GM18858 (cell line): ENCODE measurements around the gene ZNF747.
"Not testable (repeated sequence)": the region's sequence is repeated elsewhere in the genome, so short reads cannot be mapped to it uniquely, and the experiment has no call there.

ENCODE experiments used
- ATAC-seq: cut with Tn5 transposase; IDR thresholded peaks from one replicate; pipeline ENCODE4 v1.9.1; 2021; ENCODE audit not compliant: unreplicated experiment

Gene ZNF747

DNA sequence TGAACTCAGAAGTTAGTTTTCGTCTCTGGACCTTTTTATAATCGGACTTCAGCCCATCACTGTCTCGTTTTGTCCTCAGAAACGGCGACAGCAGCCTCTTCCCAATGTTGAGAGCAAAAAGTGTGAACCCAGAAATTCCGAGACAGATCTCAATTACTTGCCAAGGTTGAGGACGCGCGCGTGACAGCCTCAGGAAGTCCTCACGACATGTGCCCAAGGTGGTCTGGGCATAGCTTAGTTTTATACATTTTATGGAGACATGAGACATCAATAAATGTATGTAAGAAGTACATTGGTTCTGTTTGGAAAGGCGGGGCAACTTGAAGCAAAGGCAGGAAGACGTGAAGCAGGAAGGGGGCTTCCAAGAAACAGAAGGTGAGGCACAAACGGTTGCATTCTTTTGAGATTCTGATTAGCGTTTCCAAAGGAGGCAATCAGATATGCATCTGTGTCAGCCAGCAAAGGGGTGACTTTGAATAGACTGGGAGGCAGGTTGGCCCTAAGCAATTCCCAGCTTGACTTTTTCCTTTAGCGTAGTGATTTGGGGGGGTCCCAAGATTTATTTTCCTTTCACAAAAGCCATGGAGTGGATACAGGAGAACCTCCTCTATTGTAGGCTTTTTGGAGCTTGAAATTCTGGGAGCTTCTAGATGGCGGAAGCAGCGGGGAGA, 583 bp upstream of the ZNF747 start:
- no peak for ATAC-seq

DNA sequence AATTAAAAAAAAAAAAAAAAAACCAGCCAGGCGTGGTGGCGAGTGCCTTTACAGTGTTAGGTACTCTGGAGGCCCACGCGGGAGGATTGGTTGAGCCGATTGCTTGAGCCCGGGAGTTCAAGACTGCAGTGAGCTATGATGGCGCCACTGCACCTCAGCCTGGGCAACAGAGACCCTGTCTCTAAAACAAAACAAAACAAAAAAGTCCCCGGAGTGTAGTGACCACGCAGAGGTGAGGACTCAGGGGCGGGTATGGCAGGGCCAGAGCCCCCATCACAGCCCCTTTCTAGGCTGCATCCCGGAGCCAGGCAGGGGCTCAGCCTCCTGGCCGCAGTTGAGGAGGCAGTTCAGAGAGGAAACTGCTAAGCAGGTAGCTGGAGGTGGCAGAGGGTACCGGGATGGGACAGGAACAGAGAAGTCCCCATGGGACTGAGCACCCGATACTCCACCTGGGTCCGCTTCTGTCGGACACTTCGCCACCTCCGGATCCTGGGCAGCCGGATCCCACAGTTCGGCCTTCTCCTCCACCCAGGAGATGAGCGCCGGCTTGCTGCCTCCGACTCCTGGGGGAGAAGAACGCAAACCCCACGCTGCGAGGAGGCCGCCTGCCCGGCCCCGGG, 800 bp downstream of the ZNF747 start:
- no peak for ATAC-seq

DNA sequence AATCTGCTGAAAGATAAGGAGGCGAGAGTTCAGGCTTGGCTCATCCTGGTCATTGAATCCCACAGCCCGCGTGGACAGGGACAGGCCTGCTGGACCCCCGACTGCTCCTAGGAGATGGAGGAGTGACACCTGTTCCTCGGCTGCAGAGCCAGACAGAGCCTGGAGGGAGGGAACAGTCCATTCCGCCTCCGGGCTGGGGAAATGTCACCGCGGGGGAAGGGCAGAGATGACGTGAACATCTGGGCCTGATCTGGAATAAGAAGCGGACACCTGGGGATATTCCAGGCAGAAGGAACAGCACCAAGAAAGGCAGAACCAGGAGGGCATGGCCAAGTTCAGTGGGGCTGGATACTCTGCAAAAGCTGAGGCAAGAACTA, 1.5 kb downstream of the ZNF747 start:
- no peak for ATAC-seq

DNA sequence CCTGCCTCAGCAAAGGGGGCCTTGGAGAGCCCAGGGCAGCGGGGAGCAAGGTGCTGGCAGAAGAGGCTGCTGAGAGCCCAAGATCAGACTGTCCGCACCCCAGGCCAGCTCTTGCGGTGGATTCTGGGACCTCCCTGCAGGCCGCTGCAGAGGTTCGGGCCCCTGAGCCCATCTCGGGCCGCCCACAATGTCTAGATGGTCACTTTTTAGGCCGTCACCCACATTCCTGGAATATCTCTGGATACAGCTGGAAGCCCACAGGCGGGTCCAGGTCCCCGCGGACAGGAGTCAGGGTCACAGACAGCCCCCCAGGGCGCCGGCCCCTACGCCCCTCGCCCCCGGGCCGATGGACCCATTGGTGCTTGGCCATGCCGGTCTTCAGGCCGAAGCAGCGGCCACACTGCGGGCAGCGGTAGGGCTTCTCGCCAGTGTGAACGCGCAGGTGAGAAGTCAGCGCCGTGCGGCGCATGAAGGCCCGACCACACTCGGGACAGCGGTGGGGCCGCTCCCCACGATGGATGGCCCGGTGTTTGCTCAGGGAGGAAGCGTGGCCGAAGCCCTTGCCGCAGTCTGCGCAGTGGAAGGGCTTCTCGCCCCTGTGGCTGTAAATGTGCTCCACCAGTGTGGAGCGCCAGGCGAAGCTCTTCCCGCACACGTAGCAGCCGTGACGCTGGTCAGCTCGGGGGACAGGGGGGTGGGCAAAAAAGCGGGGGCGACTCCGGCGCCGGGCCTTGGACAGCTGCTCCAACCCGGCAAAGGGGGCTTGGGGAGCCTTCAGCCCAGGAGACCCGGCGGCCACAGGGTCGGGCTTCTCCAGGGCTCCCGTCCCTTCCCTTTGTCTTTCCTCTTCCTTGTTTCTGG, 2.1 kb downstream of the ZNF747 start:
- ATAC-seq: no peak

DNA sequence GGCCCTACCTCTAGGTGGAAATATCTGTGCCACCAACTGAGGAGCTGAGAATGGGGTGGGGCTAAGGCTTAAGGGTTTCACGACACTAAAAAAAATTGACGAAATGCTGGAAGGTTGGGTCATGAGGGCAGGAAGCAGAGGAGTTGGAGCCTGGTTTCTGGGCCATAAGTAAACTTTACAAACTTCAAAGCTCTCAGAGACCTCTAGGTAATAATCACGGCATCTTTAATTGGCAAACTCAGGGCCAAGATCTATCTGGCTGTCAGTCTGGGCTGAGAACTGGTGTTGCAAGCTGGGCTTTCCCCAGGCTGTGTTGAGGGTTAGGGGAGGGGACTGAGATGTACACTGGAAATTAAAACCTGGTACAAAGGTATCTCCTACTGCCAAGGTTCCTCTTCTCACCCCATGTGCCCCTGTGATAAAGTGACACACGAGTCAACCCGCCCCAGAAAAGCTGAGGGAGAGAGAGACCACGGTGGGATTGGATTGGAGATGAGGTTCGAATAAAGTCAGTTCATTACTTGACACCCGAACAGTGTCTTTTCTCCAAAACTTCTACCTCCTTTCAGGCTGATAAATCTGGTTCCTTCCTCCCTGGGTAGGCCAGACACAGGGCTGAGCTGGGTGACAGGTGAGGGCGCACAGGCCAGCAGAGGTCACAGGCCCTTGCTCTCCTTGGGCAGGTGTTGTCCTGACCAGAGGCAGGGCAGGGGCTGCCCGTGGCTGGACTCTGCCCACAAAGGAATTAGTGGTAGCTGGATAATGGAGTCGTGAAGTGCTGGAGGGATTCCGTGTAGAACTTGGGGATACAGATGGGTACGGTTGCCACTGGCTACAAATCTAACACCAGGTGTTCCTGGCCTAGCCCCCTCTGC, 4.3 kb downstream of the ZNF747 start:
- ATAC-seq: no peak

DNA sequence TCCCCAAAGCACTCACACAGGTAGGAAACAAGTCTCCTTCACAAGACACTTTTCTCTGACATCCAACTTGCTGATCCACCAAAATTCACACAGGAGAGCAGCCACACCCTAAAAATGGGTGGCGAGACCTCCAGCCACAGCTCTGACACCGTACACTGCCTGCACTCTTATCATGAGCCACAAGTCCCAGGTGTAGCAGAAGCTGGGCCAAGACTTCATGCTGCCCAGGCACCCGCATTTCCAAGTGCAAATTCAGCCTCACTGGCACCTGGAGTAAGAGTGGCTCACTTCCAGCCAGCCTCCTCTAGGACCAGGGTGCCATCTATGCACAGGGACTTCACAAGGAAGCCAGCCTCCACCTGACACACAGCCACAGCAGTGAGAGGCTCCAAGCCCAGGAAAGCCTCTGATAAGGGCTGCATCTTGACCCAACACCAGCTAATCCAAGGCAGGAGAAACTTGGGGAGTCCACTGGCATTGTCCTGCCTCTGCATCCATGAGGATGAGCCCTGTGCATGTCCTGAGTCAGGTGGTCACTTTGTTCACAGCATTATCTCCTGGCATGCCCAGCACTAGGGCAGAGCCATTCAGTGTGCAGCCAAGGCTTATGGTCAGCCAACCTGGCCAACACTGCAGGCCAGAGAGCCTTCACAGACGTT, 5.7 kb downstream of the ZNF747 start:
- no peak for ATAC-seq

DNA sequence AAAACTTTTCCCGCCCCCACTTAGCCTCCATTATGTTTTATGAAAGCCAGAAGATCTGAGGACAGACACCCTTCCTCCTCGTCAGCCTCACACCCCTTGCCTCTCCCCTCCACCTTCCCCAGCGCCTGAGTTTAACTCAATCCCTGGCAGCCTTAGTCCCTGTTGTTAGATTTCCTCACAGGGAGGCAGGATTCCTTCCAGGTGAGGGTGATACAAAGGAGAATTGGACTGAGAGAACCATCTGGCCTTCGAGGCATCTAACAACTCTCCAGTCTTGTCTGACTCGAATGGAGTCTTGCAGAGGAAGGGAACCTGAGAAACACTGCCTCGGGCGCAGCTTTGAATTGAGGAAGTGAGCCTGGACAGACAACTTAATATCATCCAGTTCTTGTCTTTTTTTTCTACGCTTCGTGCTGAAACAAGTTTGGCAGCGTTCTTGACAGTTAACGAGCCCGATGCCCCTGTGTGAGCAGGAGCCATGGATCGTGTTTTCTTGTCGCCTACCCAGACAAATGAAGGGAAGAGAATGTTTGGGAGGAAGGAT, 7.0 kb downstream of the ZNF747 start:
- ATAC-seq: peak; percentile 10

DNA sequence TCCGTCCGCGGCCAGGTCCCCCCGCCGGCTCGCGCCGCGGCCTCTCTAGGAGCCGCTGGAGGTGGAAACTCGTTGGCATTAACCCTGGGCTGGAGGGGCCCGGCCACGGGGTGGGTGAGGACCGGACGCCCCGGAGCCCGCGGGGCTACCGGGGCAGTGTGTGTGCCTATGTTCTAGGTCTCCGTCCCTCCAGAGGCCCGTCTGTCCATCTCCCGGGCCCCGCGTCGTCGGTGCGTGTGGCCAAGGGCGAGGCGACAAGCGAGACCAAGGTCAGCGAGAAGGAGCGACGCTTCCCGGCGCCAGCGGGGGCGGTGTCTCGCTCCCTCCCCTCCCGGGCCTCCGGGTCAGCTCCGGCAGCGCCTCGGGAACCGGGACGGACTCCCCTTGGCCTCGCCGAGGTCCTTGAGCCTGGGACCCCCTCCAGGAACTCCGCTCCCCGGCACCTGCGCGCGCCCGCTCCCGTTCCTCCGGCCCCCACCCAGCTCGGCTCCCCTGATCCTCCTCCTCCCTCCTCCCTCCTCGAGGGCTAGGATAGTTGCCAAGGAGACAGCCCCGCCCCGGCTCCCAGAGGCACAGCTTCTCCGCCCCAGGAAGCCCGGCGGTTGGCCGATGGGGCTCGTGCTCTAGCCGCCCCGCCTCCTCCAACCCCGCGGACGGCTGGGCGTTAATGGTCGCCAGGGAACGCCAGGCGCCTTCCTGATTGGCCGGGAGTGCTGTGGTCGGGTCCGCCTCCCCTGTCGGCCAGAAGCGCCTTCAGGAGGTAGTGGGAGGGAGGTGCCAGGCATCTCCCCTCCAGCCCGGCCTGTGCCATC, 7.6 kb downstream of the ZNF747 start:
- peak; percentile 65 for ATAC-seq

DNA sequence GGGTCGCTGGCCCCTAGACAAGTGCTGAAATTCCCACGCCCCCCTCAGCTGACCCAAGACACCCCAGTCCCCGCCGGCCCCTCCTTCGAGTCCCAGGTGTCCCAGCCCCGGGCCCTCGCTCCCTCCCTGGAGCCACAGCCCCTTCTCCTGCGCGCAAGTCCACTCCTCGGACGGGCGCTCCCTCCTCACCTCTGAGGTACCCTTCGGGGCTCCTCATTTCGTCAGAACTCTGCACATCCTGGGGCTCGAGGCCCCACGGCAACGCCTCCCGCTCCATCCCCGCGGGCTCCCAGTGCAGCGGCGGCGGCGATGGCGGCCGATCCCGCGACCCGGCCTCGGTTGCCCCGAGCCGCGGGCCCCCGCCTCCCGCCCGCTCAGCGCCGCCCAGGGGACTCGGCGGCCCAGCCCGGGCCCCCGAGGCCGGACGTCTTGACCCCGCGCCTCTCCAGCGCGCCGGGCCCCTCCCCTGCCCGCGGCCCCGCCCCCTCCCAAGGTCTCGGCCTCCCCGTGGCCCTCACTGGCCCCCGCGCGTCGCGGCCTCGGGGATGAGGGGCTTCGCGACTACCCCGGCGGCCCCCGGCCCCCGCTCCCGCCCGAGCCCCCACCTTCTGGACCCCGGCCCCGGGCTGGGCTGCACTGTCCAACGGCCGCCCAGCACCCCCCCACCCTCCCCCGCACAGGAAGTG, 8.4 kb downstream of the ZNF747 start, which contains the start of gene ZNF768:
Gene ZNF768, minus strand, starts transcription at position 430 of the 686 bp plus-strand sequence. Its CDS starts 153 bp downstream, at position 277.
- no peak for ATAC-seq

DNA sequence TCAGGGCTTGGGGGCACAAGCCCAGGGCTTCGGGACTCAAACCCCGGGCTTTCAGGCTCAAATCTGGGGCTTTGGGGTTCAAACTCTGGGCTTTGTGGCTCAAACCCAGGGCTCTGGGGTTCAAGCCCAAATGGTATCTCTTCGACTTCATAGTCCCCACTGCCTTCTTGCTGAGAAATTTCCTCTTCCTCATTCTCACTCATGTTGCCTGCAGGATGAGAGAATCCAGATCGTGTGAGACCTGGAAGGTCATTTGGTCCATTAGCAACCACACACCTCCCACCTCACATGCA, 8.9 kb downstream of the ZNF747 start:
- no peak for ATAC-seq

DNA sequence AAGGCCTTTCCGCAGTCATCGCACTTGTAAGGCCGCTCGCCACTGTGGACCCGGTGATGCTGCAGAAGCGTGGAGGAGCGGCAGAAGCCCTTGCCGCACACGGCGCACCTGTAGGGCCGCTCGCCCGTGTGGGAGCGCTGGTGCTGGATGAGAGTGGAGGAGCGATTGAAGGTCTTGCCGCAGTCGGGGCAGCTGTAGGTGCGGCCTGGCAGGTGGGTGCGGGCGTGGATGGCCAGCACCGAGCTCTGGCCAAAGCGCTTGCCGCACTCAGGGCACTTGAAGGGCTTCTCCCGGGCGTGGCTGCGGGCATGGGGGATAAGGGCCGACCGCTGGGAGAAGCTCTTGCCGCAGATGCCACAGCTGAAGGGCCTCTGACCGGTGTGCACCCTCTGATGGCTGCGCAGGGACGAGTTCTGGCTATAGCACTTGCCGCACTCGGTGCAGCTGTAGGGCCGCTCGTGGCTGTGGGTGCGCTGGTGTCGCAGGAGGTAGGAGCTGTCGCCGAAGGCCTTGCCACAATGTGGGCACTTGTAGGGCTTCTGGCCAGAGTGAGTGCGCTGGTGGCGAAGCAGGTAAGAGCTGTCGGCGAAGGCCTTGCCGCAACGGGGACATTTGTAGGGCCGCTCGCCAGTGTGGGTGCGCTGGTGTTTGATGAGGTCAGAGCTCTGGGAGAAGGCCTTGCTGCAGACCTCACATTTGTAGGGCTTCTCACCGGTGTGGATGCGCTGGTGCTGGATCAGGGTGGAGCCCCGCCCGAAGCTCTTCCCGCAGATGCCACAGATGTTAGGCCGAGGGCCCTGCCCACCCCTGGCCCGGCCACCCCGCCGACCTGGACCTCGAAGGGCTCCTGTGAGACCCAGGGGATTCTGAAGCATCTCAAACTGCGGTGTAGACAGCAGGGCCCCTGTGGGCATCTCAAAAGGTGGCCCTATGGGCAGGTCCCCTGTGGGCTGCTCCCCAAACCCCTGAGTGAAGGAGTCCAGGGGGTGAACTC, 9.8 kb downstream of the ZNF747 start:
- ATAC-seq: no peak

DNA sequence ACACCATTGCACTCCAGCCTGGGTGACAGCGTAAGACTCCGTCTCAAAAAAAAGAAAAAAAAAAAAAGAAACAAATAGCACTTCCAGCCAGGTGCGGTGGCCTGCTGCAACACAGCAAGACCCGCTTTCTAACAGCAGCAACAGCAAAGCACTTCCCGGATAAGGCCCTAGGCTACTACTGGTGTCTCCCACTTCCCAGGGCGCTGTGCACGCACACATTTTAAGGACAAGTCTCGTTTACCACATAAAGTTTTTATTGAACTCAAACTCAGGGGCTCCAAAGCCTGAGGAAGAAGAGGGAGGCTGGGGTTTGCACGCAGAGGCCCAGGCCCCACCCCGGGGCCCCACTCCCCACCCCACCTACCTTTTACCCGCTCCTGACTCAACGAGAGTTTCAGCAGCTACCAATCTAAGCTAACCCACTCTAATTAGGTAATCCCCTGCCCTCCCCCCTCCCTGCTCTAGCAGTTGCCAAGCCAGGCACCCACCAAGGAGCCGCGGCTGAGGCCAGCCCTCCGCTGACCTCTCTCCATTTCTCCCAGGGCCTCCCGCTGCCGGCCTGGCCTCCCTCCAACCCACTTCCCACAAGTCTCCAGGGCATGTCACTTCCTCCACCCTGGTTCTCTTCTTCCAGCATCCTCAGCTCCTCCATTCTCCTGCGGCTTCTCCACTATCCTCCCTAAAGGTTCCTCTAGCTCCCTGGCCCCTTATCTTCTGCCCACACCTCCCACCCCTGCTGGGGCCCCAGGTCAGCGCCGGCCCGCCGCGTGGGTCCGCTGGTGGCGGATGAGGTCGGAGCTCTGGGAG, 10.7 kb downstream of the ZNF747 start:
- ATAC-seq: no peak

DNA sequence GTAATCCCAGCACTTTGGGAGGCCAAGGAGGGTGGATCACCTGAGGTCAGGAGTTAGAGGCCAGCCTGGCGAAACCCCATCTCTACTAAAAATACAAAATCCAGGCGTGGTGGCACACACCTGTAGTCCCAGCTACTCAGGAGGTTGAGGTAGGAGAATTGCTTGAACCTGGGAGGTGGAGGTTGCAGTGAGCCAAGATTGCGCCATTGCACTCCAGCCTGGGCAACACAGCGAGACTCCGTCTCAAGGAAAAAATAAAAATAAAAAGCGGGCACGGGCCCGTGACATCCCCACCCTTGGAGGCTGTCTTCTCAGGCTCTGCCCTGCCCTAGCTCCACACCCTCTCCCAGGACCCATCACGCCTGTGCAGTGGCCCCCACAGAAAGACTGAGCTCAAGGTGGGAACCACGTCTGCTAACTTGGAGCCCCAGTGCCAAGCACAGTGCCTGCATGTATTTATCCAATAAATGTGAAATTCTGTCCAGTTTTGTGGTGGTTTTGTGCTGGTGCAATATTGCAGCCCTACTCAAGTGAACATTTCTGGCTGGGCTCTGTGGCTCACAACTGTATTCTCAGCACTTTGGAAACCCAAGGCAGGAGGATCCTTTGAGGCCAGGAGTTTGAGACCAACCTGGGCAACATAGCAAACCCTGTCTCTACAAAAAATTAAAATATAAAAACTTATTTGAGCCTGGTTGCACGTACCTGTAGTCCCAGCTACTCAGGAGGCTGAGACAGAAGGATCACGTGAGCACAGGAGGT, 11.8 kb downstream of the ZNF747 start:
- not testable (repeated sequence) for ATAC-seq

DNA sequence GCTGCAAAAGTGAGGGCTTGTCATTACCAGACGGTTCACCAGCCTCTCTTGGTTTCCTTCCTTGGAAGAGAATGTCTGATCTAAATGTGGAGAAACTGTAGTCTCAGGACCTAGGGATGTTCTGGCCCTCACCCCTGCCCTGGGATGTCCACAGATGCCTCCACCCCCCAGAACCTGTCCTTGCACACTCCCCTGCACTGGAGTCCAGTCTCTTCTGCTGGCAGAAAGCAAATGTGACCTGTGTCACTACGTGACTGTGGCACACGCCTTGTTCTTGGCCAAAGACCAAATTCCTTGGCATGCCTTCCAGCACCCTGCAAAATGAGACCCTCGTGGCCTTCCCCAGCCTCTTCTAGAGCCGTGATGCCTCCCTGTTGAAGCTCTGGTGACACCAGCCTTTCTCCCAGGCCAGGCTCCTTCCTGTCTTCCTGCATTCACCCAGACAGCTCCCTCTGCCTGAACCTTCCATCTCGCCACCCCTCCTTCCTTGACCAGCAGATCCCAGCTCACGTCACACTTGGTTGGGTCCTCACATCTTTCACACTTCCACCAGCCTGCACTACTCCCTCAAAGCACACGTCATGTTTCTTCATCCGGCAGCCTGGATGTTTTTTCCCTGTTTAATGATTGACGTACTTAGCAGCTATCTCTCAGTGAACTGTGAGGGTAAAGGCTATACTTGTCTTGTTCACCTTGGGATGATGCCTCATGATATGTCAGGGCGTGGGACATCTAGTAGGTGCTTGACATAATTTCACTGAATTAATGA, 12.6 kb downstream of the ZNF747 start:
- ATAC-seq: no peak

DNA sequence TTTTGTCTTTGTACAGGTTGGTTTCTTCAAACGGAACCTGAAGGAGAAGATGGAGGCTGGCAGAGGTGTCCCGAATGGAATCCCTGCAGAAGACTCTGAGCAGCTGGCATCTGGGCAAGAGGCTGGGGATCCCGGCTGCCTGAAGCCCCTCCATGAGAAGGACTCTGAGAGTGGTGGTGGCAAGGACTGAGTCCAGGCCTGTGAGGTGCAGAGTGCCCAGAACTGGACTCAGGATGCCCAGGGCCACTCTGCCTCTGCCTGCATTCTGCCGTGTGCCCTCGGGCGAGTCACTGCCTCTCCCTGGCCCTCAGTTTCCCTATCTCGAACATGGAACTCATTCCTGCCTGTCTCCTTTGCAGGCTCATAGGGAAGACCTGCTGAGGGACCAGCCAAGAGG, 13.2 kb downstream of the ZNF747 start:
- ATAC-seq: no peak
